Measurements from ENCODE around the gene HIVEP3.

DNA sequence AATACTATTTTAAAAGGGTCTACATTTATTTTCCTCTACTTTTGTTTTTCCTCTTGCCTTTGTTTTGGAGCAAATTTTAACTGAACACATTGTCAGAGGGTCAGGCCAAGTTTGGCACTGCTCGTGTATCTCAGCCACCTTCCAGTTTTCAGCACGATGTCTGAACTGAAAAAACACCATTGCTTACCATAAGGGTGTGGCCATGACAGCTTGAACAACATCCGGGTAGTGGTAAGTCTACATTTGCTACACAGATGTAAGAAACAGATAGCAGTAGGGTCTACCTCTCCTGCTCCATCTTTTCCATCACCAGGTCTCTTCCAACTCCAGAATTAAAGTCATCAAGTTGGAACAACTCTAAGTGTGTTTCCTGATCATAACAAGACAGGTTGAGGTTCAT lies 4.2 kb downstream of the HIVEP3 start:
- TF ChIP-seq POLR2AphosphoS5 (IDR thresholded peaks at IDR 0.05; ENCODE audit: borderline replicate concordance, low read depth, low read length) (no peak), EZH2 (IDR thresholded peaks at IDR 0.05) (no peak), FOXP2 (optimal IDR thresholded peaks at IDR 0.05; ENCODE audit: control extremely low read depth, extremely low read length, insufficient read depth) (no peak)
